ENCODE data around the gene CYB5RL. TPM values are rescaled to one million over a fixed set of nuclear protein-coding genes. Genes with fewer than 3 reads are reported as not detected.
A peak's percentile ranks its signal among the peaks of the same experiment; 100 is the strongest.

CYB5RL gene
- total and polyA plus RNA-seq, 4 donors = 2.2 to 9.0 (median 5.2) TPM

DNA sequence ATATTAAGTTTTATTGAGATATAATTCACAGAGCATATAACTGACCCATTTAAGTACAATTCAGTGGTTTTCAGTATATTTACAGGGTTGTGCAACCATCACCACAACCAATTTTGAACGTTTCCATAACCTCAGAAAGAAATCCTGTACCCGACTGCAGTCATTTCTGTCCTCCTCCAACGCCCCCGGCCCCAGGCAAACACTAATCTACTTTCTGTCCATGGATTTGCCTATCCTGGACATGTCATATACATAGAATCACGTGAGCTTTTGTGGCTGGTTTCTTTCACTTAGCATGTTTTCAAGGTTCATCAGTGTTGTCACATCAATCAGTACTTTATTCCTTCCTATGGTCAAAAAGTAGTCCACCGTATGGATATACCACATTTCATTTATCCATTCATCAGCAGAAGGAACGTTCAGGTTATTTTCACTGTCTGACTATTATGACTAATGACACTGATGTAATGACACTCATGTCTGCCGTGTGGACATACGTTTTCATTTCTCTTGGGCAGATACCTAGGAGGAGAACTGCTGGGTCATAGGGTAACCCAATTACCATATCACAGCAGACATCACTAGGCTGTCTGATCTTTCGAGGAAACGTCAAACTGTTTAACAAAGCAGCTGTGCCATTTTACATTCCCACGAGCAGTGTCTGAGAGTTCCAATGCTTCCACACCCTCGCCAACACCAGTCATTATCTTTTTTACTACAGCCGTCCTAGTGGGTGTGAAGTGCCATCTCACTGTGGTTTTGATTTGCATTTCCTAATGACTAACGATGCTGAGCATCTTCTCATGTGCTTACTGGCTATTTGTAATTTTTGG lies 30.9 kb upstream of the CYB5RL start:
- ATAC-seq (ENCODE audit: insufficient read depth, low FRiP score) = no peak
- Histone ChIP-seq H3K27ac (ENCODE audit: low read depth in 1 of 2, low read length in 1 of 2) (no peak overlapping the region), H3K36me3 (ENCODE audit: control insufficient read depth in 4 of 4, insufficient read depth in 4 of 4, low read length in 4 of 4) (peaks cover 0 to 14% (median 13%) of the 10 kb centered on the region in 4 donors), H3K9ac (ENCODE audit: insufficient read depth in 1 of 2, low read length in 2 of 2) (no peak overlapping the region), H3K9me3 (ENCODE audit: control insufficient read depth in 4 of 4, insufficient read depth in 3 of 4, low read length in 3 of 4) (no peaks in the 10 kb centered on the region), H3K4me1 (ENCODE audit: control insufficient read depth in 5 of 5, insufficient read depth in 5 of 5, low read length in 5 of 5) (no peaks in the 10 kb centered on the region), H3K27me3 (ENCODE audit: control insufficient read depth in 3 of 3, insufficient read depth in 3 of 3, low read length in 2 of 3) (no peaks in the 10 kb centered on the region), H3K4me3 (no peak overlapping the region)
- TF ChIP-seq, protein P1, sequence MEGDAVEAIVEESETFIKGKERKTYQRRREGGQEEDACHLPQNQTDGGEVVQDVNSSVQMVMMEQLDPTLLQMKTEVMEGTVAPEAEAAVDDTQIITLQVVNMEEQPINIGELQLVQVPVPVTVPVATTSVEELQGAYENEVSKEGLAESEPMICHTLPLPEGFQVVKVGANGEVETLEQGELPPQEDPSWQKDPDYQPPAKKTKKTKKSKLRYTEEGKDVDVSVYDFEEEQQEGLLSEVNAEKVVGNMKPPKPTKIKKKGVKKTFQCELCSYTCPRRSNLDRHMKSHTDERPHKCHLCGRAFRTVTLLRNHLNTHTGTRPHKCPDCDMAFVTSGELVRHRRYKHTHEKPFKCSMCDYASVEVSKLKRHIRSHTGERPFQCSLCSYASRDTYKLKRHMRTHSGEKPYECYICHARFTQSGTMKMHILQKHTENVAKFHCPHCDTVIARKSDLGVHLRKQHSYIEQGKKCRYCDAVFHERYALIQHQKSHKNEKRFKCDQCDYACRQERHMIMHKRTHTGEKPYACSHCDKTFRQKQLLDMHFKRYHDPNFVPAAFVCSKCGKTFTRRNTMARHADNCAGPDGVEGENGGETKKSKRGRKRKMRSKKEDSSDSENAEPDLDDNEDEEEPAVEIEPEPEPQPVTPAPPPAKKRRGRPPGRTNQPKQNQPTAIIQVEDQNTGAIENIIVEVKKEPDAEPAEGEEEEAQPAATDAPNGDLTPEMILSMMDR (IDR thresholded peaks at IDR 0.05; ENCODE audit: control extremely low read depth, extremely low read depth) = no peak
- 55 to 66% methylated on average over 15 of the region's 15 CpGs for WGBS, 2 donors
- DNase-seq = no peak

DNA sequence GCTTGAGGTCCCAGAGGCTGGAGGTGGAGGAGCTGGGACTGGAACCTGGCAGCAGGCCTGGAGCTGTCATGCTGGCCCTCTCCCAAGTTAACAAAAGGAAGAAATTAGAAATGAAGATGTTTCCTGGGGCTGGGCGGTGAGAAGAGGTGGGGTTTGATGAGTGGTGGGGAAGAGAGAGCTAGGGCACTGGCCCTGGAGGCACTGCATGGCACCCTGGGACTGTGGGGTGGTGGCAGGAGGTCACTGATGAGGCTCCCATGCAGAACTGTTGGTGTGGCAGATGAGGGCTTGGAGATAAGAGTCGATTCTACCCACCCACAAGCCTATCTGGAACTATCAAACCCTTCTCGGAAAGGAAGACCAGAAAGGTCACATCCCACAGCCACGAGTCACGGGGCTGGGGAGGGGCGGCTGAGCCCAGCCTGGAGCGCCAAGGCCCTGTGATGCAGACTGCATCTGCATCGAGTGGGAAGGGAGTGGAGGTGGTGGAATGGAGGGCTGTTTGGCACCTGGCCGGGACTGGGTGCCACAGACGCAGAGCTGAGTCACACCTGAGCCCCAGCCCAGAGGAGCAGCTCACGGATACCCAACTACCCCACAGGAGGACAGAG lies 29.6 kb upstream of the CYB5RL start:
- Histone ChIP-seq H3K9me3 (ENCODE audit: control insufficient read depth in 4 of 4, insufficient read depth in 3 of 4, low read length in 3 of 4) (no peaks in the 10 kb centered on the region), H3K9ac (ENCODE audit: insufficient read depth in 1 of 2, low read length in 2 of 2) (no peak overlapping the region), H3K27ac (ENCODE audit: low read depth in 1 of 2, low read length in 1 of 2) (no peak overlapping the region), H3K4me1 (ENCODE audit: control insufficient read depth in 5 of 5, insufficient read depth in 5 of 5, low read length in 5 of 5) (no peaks in the 10 kb centered on the region), H3K36me3 (ENCODE audit: control insufficient read depth in 4 of 4, insufficient read depth in 4 of 4, low read length in 4 of 4) (peaks cover 0 to 16% (median 14%) of the 10 kb centered on the region in 4 donors), H3K4me3 (no peak overlapping the region), H3K27me3 (ENCODE audit: control insufficient read depth in 3 of 3, insufficient read depth in 3 of 3, low read length in 2 of 3) (no peaks in the 10 kb centered on the region)
- DNase-seq (peak in 2 of 3 donors; percentile 24 to 40), ATAC-seq (ENCODE audit: insufficient read depth, low FRiP score) (peak; percentile 27)
- TF ChIP-seq, protein P1 (IDR thresholded peaks at IDR 0.05; ENCODE audit: control extremely low read depth, extremely low read depth) = no peak
- 56 to 57% methylated on average over 11 of the region's 11 CpGs for WGBS, 2 donors

DNA sequence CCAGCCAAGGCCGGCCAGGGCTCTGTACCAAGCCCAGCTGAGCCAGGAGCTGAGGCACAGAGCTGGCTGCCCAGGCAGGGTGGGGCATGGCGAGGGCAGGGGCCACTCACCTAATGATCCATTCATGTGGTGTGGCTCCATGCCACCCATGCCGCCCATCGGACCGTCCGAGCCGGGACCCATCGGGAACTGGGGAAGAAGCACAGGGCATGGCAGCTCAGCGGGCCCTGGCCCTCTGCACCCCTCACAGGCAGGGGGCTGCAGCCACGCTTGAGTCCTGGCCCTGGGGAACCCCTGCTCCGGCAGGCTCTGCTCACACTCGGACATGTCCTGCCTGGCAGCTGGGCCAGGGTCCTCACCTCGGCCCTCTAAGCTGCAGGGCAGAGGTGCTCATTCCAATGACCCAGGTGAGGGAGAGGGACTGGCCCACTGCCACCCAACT lies 28.8 kb upstream of the CYB5RL start:
- Histone ChIP-seq H3K9ac (ENCODE audit: insufficient read depth in 1 of 2, low read length in 2 of 2) (no peak overlapping the region), H3K36me3 (ENCODE audit: control insufficient read depth in 4 of 4, insufficient read depth in 4 of 4, low read length in 4 of 4) (peaks cover 0 to 17% (median 15%) of the 10 kb centered on the region in 4 donors), H3K4me1 (ENCODE audit: control insufficient read depth in 5 of 5, insufficient read depth in 5 of 5, low read length in 5 of 5) (no peaks in the 10 kb centered on the region), H3K27ac (ENCODE audit: low read depth in 1 of 2, low read length in 1 of 2) (no peak overlapping the region), H3K9me3 (ENCODE audit: control insufficient read depth in 4 of 4, insufficient read depth in 3 of 4, low read length in 3 of 4) (no peaks in the 10 kb centered on the region), H3K27me3 (ENCODE audit: control insufficient read depth in 3 of 3, insufficient read depth in 3 of 3, low read length in 2 of 3) (no peaks in the 10 kb centered on the region), H3K4me3 (no peak overlapping the region)
- no peak for ATAC-seq (ENCODE audit: insufficient read depth, low FRiP score)
- WGBS, 2 donors = 94 to 96% methylated on average over 13 of the region's 13 CpGs
- no peak for DNase-seq
- TF ChIP-seq, protein P1 (IDR thresholded peaks at IDR 0.05; ENCODE audit: control extremely low read depth, extremely low read depth) = no peak

Measured in lung (tissue), 12 donors.